ENCODE measurements around the gene MEF2C.

MEF2C gene

GRCh38 chr5:88792144-88792840, 90.7 kb downstream of the MEF2C start:
- H3K36me3 ChIP-seq (ENCODE audit: control insufficient read depth, low read length): peaks cover 55% of the 10 kb centered on the region
- no peaks in the 10 kb centered on the region for H3K27me3 ChIP-seq (ENCODE audit: control insufficient read depth, low read length)
- H3K4me3 ChIP-seq (ENCODE audit: low read length): no peak overlapping the region
- H3K9me2 ChIP-seq (replicated peaks; ENCODE audit: control insufficient read depth, low read length): no peaks in the 10 kb centered on the region
- H3K4me1 ChIP-seq (ENCODE audit: control insufficient read depth, low read length): 0 out of 2 replicates have a peak, but pooled peaks cover 3% of the 10 kb centered on the region
- no peaks in the 10 kb centered on the region for H3K9me3 ChIP-seq (ENCODE audit: control insufficient read depth, insufficient read depth, low read length)
- H3K79me2 ChIP-seq (ENCODE audit: control insufficient read depth, low read length): peaks cover 72% of the 10 kb centered on the region
- no peak overlapping the region for H3K27ac ChIP-seq (ENCODE audit: low read depth, low read length)
- H3F3A ChIP-seq (ENCODE audit: control insufficient read depth, insufficient read depth): peaks cover 3% of the 10 kb centered on the region; the same call in 1 of the 2 replicates
- TF ChIP-seq EZH2phosphoT487 (IDR thresholded peaks at IDR 0.05; ENCODE audit: borderline replicate concordance, low read length) (no peak), CTCF (IDR thresholded peaks at IDR 0.05; ENCODE audit: low read depth, low read length, poor library complexity, severe bottlenecking) (no peak)
- no peak overlapping the region for H3K4me2 ChIP-seq (ENCODE audit: low read length)
- H4K20me1 ChIP-seq (ENCODE audit: control insufficient read depth, insufficient read depth, low read depth, low read length): no peaks in the 10 kb centered on the region

GRCh38 chr5:88787856-88788255, 95.1 kb downstream of the MEF2C start:
- TF ChIP-seq EZH2phosphoT487 (IDR thresholded peaks at IDR 0.05; ENCODE audit: borderline replicate concordance, low read length) (no peak), CTCF (IDR thresholded peaks at IDR 0.05; ENCODE audit: low read depth, low read length, poor library complexity, severe bottlenecking) (no peak)
- no peak overlapping the region for H3K4me2 ChIP-seq (ENCODE audit: low read length)
- H3K79me2 ChIP-seq (ENCODE audit: control insufficient read depth, low read length): peaks cover 82% of the 10 kb centered on the region
- H3K9me3 ChIP-seq (ENCODE audit: control insufficient read depth, insufficient read depth, low read length): no peaks in the 10 kb centered on the region
- peaks cover 2% of the 10 kb centered on the region; the same call in 1 of the 2 replicates for H4K20me1 ChIP-seq (ENCODE audit: control insufficient read depth, insufficient read depth, low read depth, low read length)
- H3K4me3 ChIP-seq (ENCODE audit: low read length): no peak overlapping the region
- peaks cover 74% of the 10 kb centered on the region for H3K36me3 ChIP-seq (ENCODE audit: control insufficient read depth, low read length)
- H3K27me3 ChIP-seq (ENCODE audit: control insufficient read depth, low read length): no peaks in the 10 kb centered on the region
- no peaks in the 10 kb centered on the region for H3K9me2 ChIP-seq (replicated peaks; ENCODE audit: control insufficient read depth, low read length)
- H3F3A ChIP-seq (ENCODE audit: control insufficient read depth, insufficient read depth): peaks cover 6% of the 10 kb centered on the region; the same call in 1 of the 2 replicates
- H3K4me1 ChIP-seq (ENCODE audit: control insufficient read depth, low read length): 0 out of 2 replicates have a peak, but pooled peaks cover 1% of the 10 kb centered on the region
- H3K27ac ChIP-seq (ENCODE audit: low read depth, low read length): no peak overlapping the region

GRCh38 chr5:88786789-88787188, 96.2 kb downstream of the MEF2C start:
- no peak for TF ChIP-seq EZH2phosphoT487 (IDR thresholded peaks at IDR 0.05; ENCODE audit: borderline replicate concordance, low read length)
- TF ChIP-seq CTCF (IDR thresholded peaks at IDR 0.05; ENCODE audit: low read depth, low read length, poor library complexity, severe bottlenecking): no peak
- no peaks in the 10 kb centered on the region for H3K4me1 ChIP-seq (ENCODE audit: control insufficient read depth, low read length)
- H3K36me3 ChIP-seq (ENCODE audit: control insufficient read depth, low read length): peaks cover 76% of the 10 kb centered on the region
- no peak overlapping the region for H3K4me3 ChIP-seq (ENCODE audit: low read length)
- H3K9me2 ChIP-seq (replicated peaks; ENCODE audit: control insufficient read depth, low read length): no peaks in the 10 kb centered on the region
- no peaks in the 10 kb centered on the region for H3K9me3 ChIP-seq (ENCODE audit: control insufficient read depth, insufficient read depth, low read length)
- no peak overlapping the region for H3K27ac ChIP-seq (ENCODE audit: low read depth, low read length)
- peaks cover 3% of the 10 kb centered on the region; the same call in 1 of the 2 replicates for H3F3A ChIP-seq (ENCODE audit: control insufficient read depth, insufficient read depth)
- H3K79me2 ChIP-seq (ENCODE audit: control insufficient read depth, low read length): peaks cover 83% of the 10 kb centered on the region
- peaks cover 2% of the 10 kb centered on the region; the same call in 1 of the 2 replicates for H4K20me1 ChIP-seq (ENCODE audit: control insufficient read depth, insufficient read depth, low read depth, low read length)
- H3K4me2 ChIP-seq (ENCODE audit: low read length): no peak overlapping the region
- no peaks in the 10 kb centered on the region for H3K27me3 ChIP-seq (ENCODE audit: control insufficient read depth, low read length)

Data from DOHH2 (cell line).